A549 (cell line): ENCODE data around the gene GDNF.

Experiments
- CEBPB ChIP-seq, 2 experiments: fragments of >200 bp in 1 of 2; sonication (Bioruptor Twin) in 1 of 2; formaldehyde crosslinking in 1 of 2; IDR thresholded peaks; 2 replicates each; pipeline ENCODE4 v1.6.1; 2012 to 2016
- CTCF ChIP-seq: fragments of >200 bp; sonication (Bioruptor Twin); formaldehyde crosslinking; IDR thresholded peaks from 3 replicates; pipeline ENCODE4 v1.5.1; 2016
- ESRRA ChIP-seq: fragments of 150-350 bp; IDR thresholded peaks from 2 replicates; pipeline ENCODE4 v1.6.1; 2014; ENCODE audit warnings: mild to moderate bottlenecking, low read length, borderline replicate concordance
- PBX3 ChIP-seq: IDR thresholded peaks from 2 replicates; pipeline ENCODE4 v1.6.1; 2012
- POLR2A ChIP-seq: IDR thresholded peaks from 2 replicates; pipeline ENCODE4 v1.6.1; 2012; ENCODE audit warnings: mild to moderate bottlenecking, low read length
- REST ChIP-seq: fragments of 200-600 bp; sonication (generic); IDR thresholded peaks from 2 replicates; pipeline ENCODE4 v1.6.1; 2016; ENCODE audit warnings: antibody characterized with exemption, mild to moderate bottlenecking, moderate library complexity
- RFX5 ChIP-seq: fragments of 450-650 bp; IDR thresholded peaks from 2 replicates; pipeline ENCODE4 v1.7.1; 2014; ENCODE audit warnings: antibody characterized with exemption, mild to moderate bottlenecking, moderate library complexity
- SREBF2 ChIP-seq: fragments of 450-650 bp; IDR thresholded peaks from 2 replicates; pipeline ENCODE4 v1.6.1; 2014; ENCODE audit warnings: mild to moderate bottlenecking, moderate library complexity
- TF ChIP-seq, protein P1 (sequence below): fragments of 450-650 bp; IDR thresholded peaks from 2 replicates; pipeline ENCODE4 v1.6.1; 2014; ENCODE audit warnings: antibody characterized with exemption

GRCh38 chr5:37811866-37812265, 28.0 kb downstream of the GDNF start:
- TF ChIP-seq POLR2A (no peak), SREBF2 (no peak), REST (no peak), CTCF (no peak), RFX5 (no peak), ESRRA (no peak), CEBPB (IDR thresholded peaks at IDR 0.05) (no peak), PBX3 (no peak)
- TF ChIP-seq, protein P1, sequence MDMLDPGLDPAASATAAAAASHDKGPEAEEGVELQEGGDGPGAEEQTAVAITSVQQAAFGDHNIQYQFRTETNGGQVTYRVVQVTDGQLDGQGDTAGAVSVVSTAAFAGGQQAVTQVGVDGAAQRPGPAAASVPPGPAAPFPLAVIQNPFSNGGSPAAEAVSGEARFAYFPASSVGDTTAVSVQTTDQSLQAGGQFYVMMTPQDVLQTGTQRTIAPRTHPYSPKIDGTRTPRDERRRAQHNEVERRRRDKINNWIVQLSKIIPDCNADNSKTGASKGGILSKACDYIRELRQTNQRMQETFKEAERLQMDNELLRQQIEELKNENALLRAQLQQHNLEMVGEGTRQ, result no peak
